Calu3 (cell line): Measurements from ENCODE around the gene UBASH3B. TPM values are rescaled to one million over a fixed set of nuclear protein-coding genes. Genes with fewer than 3 reads are reported as not detected.

Source experiments
- BruUV-seq: library from RNA; stranded (reverse); fragments of 400-500 nt; replicated peaks from 2 replicates; lab custom pipeline; 2021; lab: Mats Ljungman, UMichigan
- CTCF ChIA-PET: fragments of 300-600 bp; sonication (Branson Sonifier 250); formaldehyde crosslinking; loops from one replicate; lab custom pipeline; 2022; ENCODE audit warnings: antibody characterized with exemption; lab: Charles Lee
- DNase-seq: peaks from one replicate; pipeline ENCODE4 v3.0.0; 2022
- H3K27ac Mint-ChIP-seq: one replicate; pipeline ENCODE4 v1.8.0; 2022; ENCODE audit warnings: mixed read lengths; ENCODE audit not compliant: unreplicated experiment
- H3K27me3 Mint-ChIP-seq: one replicate; pipeline ENCODE4 v1.8.0; 2022; ENCODE audit warnings: mixed read lengths; ENCODE audit not compliant: unreplicated experiment
- H3K36me3 Mint-ChIP-seq: one replicate; pipeline ENCODE4 v1.8.0; 2022; ENCODE audit warnings: mild to moderate bottlenecking, moderate library complexity, mixed read lengths; ENCODE audit not compliant: insufficient read depth, unreplicated experiment
- H3K4me1 Mint-ChIP-seq: one replicate; pipeline ENCODE4 v1.8.0; 2022; ENCODE audit warnings: mild to moderate bottlenecking, low read depth, mixed read lengths; ENCODE audit not compliant: unreplicated experiment
- H3K4me3 Mint-ChIP-seq: one replicate; pipeline ENCODE4 v1.8.0; 2022; ENCODE audit warnings: mild to moderate bottlenecking, low read depth, moderate library complexity, mixed read lengths; ENCODE audit not compliant: unreplicated experiment
- H3K9me3 Mint-ChIP-seq: one replicate; pipeline ENCODE4 v1.8.0; 2022; ENCODE audit warnings: low read depth, mixed read lengths; ENCODE audit not compliant: unreplicated experiment
- CTCF ChIP-seq: fragments of 200-600 bp; IDR thresholded peaks from one replicate; pipeline ENCODE4 v1.8.0; 2022; ENCODE audit warnings: antibody characterized with exemption; ENCODE audit not compliant: unreplicated experiment
- intact Hi-C: fragments of 100-400 bp; cut with micrococcal nuclease; formaldehyde crosslinking; loops from one replicate; pipeline ENCODE4 v1.10.0; 2022; ENCODE audit not compliant: unreplicated experiment
- total RNA-seq: library from RNA; stranded (reverse); gene quantifications from 2 replicates; pipeline ENCODE4 v1.2.3, GENCODE V29; 2022

UBASH3B gene
- total RNA-seq, 1 experiment from 2014 or later = 74.9 TPM

- H3K4me1 Mint-ChIP-seq = peaks cover 37% of the 10 kb centered on the region
- H3K27ac Mint-ChIP-seq = no peak overlapping the region
- peak; percentile 11 for DNase-seq
- H3K9me3 Mint-ChIP-seq = no peaks in the 10 kb centered on the region
- H3K27me3 Mint-ChIP-seq = no peaks in the 10 kb centered on the region
- CTCF ChIA-PET = no interaction called here
- BruUV-seq = no TSS peak
- H3K36me3 Mint-ChIP-seq = peaks cover 10% of the 10 kb centered on the region
- TF ChIP-seq CTCF = no peak
- H3K4me3 Mint-ChIP-seq = peak overlapping the region; percentile 17
- intact Hi-C loops = no loop called here
Measured at GRCh38 chr11:122772945-122773344, 117.4 kb downstream of the UBASH3B start.

GRCh38 chr11:122773781-122774266, 118.3 kb downstream of the UBASH3B start:
- H3K27ac Mint-ChIP-seq = no peak overlapping the region
- CTCF ChIA-PET = no interaction called here

GRCh38 chr11:122775675-122776271, 120.3 kb downstream of the UBASH3B start:
- no TSS peak for BruUV-seq
- peaks cover 50% of the 10 kb centered on the region for H3K4me1 Mint-ChIP-seq
- H3K27me3 Mint-ChIP-seq = no peaks in the 10 kb centered on the region
- DNase-seq = no peak
- TF ChIP-seq CTCF = no peak
- H3K4me3 Mint-ChIP-seq = no peak overlapping the region
- CTCF ChIA-PET = no interaction called here
- intact Hi-C loops = no loop called here
- no peaks in the 10 kb centered on the region for H3K9me3 Mint-ChIP-seq
- H3K27ac Mint-ChIP-seq = no peak overlapping the region
- peaks cover 25% of the 10 kb centered on the region for H3K36me3 Mint-ChIP-seq

More at GRCh38 chr11:122773781-122774266, 118.3 kb downstream of the UBASH3B start:
- H3K27me3 Mint-ChIP-seq = no peaks in the 10 kb centered on the region
- H3K36me3 Mint-ChIP-seq = peaks cover 10% of the 10 kb centered on the region
- intact Hi-C loops = no loop called here
- no peak for TF ChIP-seq CTCF
- no peak for DNase-seq
- H3K9me3 Mint-ChIP-seq = no peaks in the 10 kb centered on the region
- peaks cover 43% of the 10 kb centered on the region for H3K4me1 Mint-ChIP-seq
- BruUV-seq = no TSS peak
- no peak overlapping the region for H3K4me3 Mint-ChIP-seq

- no peak for DNase-seq
- peaks cover 58% of the 10 kb centered on the region for H3K4me1 Mint-ChIP-seq
- CTCF ChIA-PET = no interaction called here
Measured at GRCh38 chr11:122776546-122776945, 121.0 kb downstream of the UBASH3B start.

More at GRCh38 chr11:122776546-122776945, 121.0 kb downstream of the UBASH3B start:
- Mint-ChIP-seq H3K27ac (no peak overlapping the region), H3K4me3 (no peak overlapping the region), H3K27me3 (no peaks in the 10 kb centered on the region), H3K36me3 (peaks cover 32% of the 10 kb centered on the region), H3K9me3 (no peaks in the 10 kb centered on the region)
- no TSS peak for BruUV-seq
- TF ChIP-seq CTCF = no peak
- intact Hi-C loops = no loop called here
